CD4-positive, alpha-beta T cell (primary cell): ENCODE measurements around the gene TNIK. TPM values are rescaled to one million over a fixed set of nuclear protein-coding genes. Genes with fewer than 3 reads are reported as not detected.

Experiments used
- ATAC-seq: fragments of 200-7000 bp; cut with Tn5 transposase; one replicate; pipeline ENCODE4 v1.10.0; 2022; ENCODE audit warnings: mild to moderate bottlenecking; ENCODE audit not compliant: poor library complexity
- CTCF ChIA-PET: fragments of 350-600 bp; sonication (Branson Sonifier 250); formaldehyde crosslinking; loops from one replicate; lab custom pipeline; 2021; ENCODE audit warnings: antibody characterized with exemption, inconsistent platforms; lab: Charles Lee
- POLR2A ChIA-PET: fragments of 350-600 bp; sonication (Branson Sonifier 250); formaldehyde crosslinking; loops from one replicate; lab custom pipeline; 2021; ENCODE audit warnings: antibody characterized with exemption, inconsistent platforms; lab: Charles Lee
- DNase-seq, 14 experiments: peaks; one replicate each; pipeline ENCODE4 v3.0.0-alpha.2; 2013 to 2020; ENCODE audit warnings: mixed read lengths in 2 of 14
- H3K27ac ChIP-seq, 2 donors: one replicate each; pipeline versions ENCODE4 v1.5.1 to v1.7.0; 2013; ENCODE audit warnings: low read length in 2 of 2, low read depth in 1 of 2, mild to moderate bottlenecking in 1 of 2
- H3K27me3 ChIP-seq, 2 experiments: 1 replicate in 1 of 2; 2 replicates in 1 of 2; pipeline versions ENCODE4 v1.6.1 to v1.7.0; 2013; ENCODE audit warnings: low read length in 2 of 2, control low read depth in 1 of 2, mild to moderate bottlenecking in 1 of 2, moderate library complexity in 1 of 2; ENCODE audit not compliant: insufficient read depth in 2 of 2, control insufficient read depth in 1 of 2
- H3K36me3 ChIP-seq: one replicate; pipeline ENCODE4 v1.6.1; 2013; ENCODE audit warnings: low read length, control low read depth; ENCODE audit not compliant: insufficient read depth
- H3K4me1 ChIP-seq: one replicate; pipeline ENCODE4 v1.6.1; 2013; ENCODE audit warnings: low read length, control low read depth; ENCODE audit not compliant: insufficient read depth
- H3K4me3 ChIP-seq: one replicate; pipeline ENCODE4 v1.5.1; 2013; ENCODE audit warnings: mild to moderate bottlenecking, low read length, moderate library complexity
- H3K9me3 ChIP-seq, 2 experiments: 1 replicate in 1 of 2; 2 replicates in 1 of 2; pipeline versions ENCODE4 v1.6.1 to v1.7.0; 2013; ENCODE audit warnings: low read length in 2 of 2, mild to moderate bottlenecking in 2 of 2, control low read depth in 1 of 2, moderate library complexity in 1 of 2; ENCODE audit not compliant: control insufficient read depth in 1 of 2, insufficient read depth in 1 of 2
- H3K27ac Mint-ChIP-seq: one replicate; pipeline ENCODE4 v1.8.0; 2020; ENCODE audit warnings: mixed read lengths
- H3K27me3 Mint-ChIP-seq: one replicate; pipeline ENCODE4 v1.8.0; 2021; ENCODE audit warnings: mixed read lengths
- H3K36me3 Mint-ChIP-seq: one replicate; pipeline ENCODE4 v1.8.0; 2021; ENCODE audit warnings: low read depth, mixed read lengths
- H3K4me1 Mint-ChIP-seq: one replicate; pipeline ENCODE4 v1.8.0; 2021; ENCODE audit warnings: low read depth, mixed read lengths
- H3K4me3 Mint-ChIP-seq: one replicate; pipeline ENCODE4 v1.8.0; 2020; ENCODE audit warnings: mild to moderate bottlenecking, mixed read lengths
- H3K9me3 Mint-ChIP-seq: one replicate; pipeline ENCODE4 v1.8.0; 2020; ENCODE audit warnings: mixed read lengths
- CTCF ChIP-seq: fragments of 200-600 bp; IDR thresholded peaks from one replicate; pipeline ENCODE4 v1.8.0; 2022; ENCODE audit warnings: antibody characterized with exemption, mild to moderate bottlenecking
- intact Hi-C, 2 experiments: fragments of 100-400 bp; cut with DNase I in 1 of 2; cut with micrococcal nuclease in 1 of 2; formaldehyde crosslinking; loops; one replicate each; pipeline versions ENCODE4 v1.15.1 to v1.9.0; 2023 to 2025; cut with DNase I, micrococcal nuclease
- total RNA-seq, 174 experiments: library from RNA in 2 of 174; stranded (reverse) in 2 of 174; gene quantifications; one replicate each; pipeline ENCODE4 v1.2.3 and lab custom pipeline; 2021 to 2026

Gene TNIK
- total RNA-seq, 2 experiments from 2014 or later, result 71.0 to 78.3 TPM

GRCh38 chr3:171342200-171342599 lies 118.0 kb downstream of the TNIK start:
- no peak for TF ChIP-seq CTCF
- Mint-ChIP-seq H3K4me1 (peaks cover 53% of the 10 kb centered on the region), H3K36me3 (peaks cover 62% of the 10 kb centered on the region), H3K27ac (no peak overlapping the region), H3K9me3 (peaks cover 3% of the 10 kb centered on the region), H3K4me3 (no peak overlapping the region), H3K27me3 (no peaks in the 10 kb centered on the region)
- Histone ChIP-seq H3K27me3 (no peaks in the 10 kb centered on the region), H3K27ac (no peak overlapping the region), H3K4me1 (no peaks in the 10 kb centered on the region), H3K4me3 (no peak overlapping the region), H3K36me3 (peaks cover 14% of the 10 kb centered on the region), H3K9me3 (no peaks in the 10 kb centered on the region)
- ChIA-PET CTCF (no interaction called here), POLR2A (interaction anchor here (1.0 kb wide), 1 partner anchor 14 kb away, joined by 3 read pairs; no protein-coding TSS in a partner anchor)
- DNase-seq (no peak), ATAC-seq (no peak)
- intact Hi-C loops, result no loop called here

DNA sequence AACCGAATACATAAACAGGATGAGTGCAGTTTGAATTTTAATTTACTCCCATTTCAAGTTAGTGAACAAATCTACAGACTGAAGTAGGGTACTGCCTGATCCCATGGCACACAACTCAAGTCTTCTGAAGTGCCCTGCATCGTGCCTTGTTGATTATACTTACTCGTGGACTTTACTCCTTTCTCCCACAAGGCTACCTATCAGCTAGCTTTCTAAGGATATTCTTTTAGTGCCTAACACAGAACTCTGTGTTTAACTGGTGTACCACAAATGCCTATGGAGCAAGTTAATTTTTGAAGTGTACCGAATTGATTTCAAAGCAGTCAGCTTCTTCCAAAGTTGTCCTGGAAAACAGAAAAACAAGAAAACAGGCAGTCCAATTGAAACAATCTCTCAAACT lies 119.8 kb downstream of the TNIK start:
- Histone ChIP-seq H3K9me3 (no peaks in the 10 kb centered on the region), H3K36me3 (peaks cover 7% of the 10 kb centered on the region), H3K27ac (no peak overlapping the region), H3K27me3 (no peaks in the 10 kb centered on the region), H3K4me1 (no peaks in the 10 kb centered on the region), H3K4me3 (no peak overlapping the region)
- H3K4me1 Mint-ChIP-seq, result peaks cover 49% of the 10 kb centered on the region
- peaks cover 3% of the 10 kb centered on the region for H3K9me3 Mint-ChIP-seq
- intact Hi-C loops, result no loop called here
- CTCF ChIA-PET, result no interaction called here
- TF ChIP-seq CTCF, result no peak
- POLR2A ChIA-PET, result interaction anchor here (0.6 kb wide), 1 partner anchor 195 kb away, joined by 3 read pairs; no protein-coding TSS in a partner anchor
- DNase-seq (no peak), ATAC-seq (no peak)
- no peaks in the 10 kb centered on the region for H3K27me3 Mint-ChIP-seq
- H3K27ac Mint-ChIP-seq, result no peak overlapping the region
- H3K36me3 Mint-ChIP-seq, result peaks cover 48% of the 10 kb centered on the region
- no peak overlapping the region for H3K4me3 Mint-ChIP-seq

GRCh38 chr3:171339598-171339997 lies 120.6 kb downstream of the TNIK start:
- no peak for TF ChIP-seq CTCF
- Histone ChIP-seq H3K27me3 (no peaks in the 10 kb centered on the region), H3K9me3 (no peaks in the 10 kb centered on the region), H3K27ac (no peak overlapping the region), H3K4me3 (no peak overlapping the region), H3K36me3 (peaks cover 4% of the 10 kb centered on the region), H3K4me1 (no peaks in the 10 kb centered on the region)
- Mint-ChIP-seq H3K9me3 (peaks cover 3% of the 10 kb centered on the region), H3K36me3 (peaks cover 41% of the 10 kb centered on the region), H3K4me1 (peaks cover 50% of the 10 kb centered on the region), H3K4me3 (no peak overlapping the region), H3K27me3 (no peaks in the 10 kb centered on the region), H3K27ac (no peak overlapping the region)
- intact Hi-C loops, result no loop called here
- ChIA-PET POLR2A (no interaction called here), CTCF (interaction anchor here (1.1 kb wide), 1 partner anchor 25 kb away, joined by 4 read pairs; no protein-coding TSS in a partner anchor)
- no peak for DNase-seq
- ATAC-seq, result no peak
